Smooth muscle cell of the brain vasculature (primary cell): Measurements from ENCODE around the gene SH3RF1.

ENCODE experiments used
- DNase-seq: peaks from one replicate; pipeline ENCODE4 v3.0.0-alpha.2; 2012; ENCODE audit warnings: low read depth, low spot score

SH3RF1 gene

DNA sequence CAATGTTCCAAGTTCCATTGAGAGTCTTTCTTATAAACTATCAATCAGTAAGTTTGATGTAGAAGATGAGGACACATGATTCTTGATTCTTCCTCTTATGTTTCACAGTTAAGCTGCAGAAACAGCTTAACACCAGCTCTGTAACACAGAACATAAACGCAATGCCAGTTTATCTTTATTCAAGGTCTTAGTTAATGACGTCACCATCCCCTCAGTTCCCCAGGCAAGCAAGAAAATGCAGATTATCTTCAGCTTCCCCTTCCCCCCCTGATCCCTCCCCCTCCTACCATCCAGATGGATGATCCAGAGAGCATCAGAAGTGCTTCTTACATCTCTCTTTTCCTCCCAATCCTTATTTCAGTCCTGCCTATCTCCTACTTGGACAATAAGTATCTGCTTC is 4.4 kb upstream of the SH3RF1 start:
- no peak for DNase-seq

DNA sequence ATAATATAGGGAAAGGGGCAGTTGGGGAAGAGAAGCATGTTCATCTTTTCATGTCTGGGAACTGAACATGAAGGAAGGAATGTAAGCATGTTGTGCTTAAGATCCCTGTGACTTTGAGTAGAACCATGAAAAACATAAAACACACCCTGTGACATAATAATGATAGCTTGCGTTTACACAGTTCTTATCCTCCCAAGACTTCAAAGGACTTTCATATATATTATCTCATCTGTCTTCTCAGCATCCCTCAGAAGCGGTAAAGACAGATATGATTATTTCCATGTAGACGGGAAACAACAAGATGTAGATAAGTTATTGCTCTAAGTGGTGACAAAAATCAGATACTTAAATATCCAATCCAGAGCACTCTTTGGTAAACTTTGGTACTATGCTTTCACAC is 3.3 kb upstream of the SH3RF1 start:
- no peak for DNase-seq

DNA sequence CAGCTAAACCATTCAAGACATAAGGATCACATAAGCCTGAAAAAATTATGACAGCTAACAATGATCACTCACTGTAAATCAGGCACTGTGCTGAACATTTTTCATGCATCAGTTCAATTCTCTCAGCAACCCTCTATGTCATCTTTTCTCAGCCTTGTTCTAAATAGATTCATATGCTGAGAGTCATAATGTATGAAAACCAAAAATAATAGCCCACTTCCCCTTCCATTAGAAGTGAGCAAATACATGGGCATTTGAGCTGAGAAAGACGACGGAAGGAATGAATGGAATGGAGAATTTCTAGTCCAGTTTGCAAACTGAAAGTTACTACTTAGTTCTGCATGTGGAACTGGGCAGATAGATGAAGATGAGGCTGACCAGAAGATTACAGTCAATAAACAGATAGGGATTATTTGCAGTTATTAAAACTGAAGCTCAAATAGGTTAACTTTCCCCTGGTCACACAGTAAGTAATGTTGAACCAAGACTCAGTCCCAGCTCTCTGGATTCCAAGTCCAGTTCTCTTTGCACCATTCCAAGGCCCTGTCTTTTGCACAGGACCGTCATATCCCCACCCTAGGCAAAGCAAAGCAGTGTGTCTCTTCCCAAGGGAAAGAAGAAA is 1.6 kb upstream of the SH3RF1 start:
- DNase-seq, result no peak

DNA sequence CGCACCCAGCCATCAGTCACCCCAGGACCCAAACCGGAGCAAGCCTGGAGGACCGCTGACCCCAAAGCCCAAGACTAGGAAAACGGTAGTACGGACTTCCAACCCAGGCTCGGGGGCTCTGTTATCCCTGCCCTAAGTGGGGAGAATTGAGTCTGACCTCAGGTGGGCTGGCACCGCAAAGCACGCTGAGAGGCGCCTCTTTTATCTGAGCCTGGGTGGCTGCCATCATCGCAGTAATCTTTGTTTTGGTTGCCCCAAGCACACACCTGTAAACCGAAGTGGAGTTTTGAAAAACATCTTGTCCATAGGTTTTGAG is 894 bp upstream of the SH3RF1 start:
- DNase-seq, result no peak

DNA sequence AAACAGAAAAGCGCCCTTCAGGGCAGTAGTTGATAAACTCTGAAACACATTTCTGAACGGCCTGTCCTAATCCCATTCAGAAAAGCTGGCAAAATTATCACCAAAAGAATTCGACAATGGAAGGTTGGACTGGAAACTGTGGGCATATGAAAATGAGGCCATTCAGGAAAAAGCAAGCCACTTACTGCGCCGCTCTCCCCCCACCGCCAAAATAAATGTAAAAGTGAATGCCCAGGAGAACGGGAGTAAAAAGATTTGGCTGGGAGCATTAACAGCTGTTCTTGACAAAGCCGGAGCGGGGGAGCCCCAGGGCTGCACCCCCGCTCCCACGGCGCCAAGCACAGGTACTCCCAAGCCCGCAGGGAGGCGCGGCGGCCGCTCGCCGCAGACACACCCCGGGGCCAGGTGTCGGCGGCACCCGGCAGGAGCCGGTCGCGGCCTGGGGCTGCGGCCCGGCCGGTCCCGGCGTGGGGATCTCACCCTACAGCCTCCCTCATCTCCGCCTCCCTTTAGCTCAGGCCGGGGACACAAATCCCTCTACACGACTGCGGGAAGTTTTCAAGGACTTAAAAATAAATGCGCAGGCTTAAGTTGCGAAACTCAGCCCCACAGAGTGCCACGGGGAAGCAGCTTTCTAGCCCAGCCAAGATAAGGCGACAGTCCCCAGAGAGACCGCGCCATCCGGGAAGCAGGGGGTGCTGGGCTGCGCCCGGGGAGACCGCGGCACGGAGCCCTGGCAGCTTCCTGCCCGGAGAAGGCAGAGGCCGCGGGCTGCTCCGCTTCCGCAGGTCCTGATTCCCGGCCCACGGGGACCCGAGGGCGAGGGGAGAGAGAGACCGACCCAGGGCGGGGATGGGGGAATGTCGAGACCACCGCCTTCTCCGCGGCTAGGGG is 593 bp downstream of the SH3RF1 start:
- no peak for DNase-seq

DNA sequence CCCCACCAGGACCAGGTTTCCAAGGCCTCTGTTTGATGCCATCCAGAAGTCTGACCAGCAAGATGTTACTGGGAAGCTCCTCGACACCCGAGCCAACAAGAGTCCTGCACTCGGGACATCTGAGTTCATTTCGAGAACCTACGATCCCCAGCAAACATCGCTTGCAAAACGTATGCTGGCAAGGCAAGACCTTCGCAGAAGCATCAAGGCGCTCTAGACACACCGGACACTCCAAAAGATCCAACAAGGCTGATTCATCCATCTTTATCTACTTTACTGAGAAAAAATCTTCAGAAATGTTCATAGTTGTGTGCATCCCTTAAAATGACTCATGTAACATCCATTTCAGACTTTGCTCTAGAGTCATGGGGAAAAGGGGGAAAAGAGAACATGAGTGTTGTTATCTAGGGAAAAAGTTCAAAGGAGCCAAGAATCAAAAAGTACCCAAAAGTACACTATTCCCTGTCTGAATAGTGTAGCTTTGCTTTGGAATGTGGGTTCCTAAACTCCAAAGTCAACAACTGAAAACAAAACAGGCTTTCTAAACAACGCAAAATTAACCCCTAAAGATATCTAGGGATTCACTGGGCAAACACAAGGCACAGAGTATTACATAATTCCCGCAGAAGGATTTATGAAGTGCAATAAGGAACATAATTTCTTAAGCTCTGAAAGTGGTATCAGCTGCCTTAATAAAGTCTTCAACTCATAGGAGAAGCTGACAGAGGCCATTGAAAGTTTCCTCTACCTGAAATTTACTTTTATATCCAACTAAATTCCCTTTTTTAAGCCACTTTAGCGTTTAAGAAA is 1.6 kb downstream of the SH3RF1 start:
- DNase-seq, result no peak

DNA sequence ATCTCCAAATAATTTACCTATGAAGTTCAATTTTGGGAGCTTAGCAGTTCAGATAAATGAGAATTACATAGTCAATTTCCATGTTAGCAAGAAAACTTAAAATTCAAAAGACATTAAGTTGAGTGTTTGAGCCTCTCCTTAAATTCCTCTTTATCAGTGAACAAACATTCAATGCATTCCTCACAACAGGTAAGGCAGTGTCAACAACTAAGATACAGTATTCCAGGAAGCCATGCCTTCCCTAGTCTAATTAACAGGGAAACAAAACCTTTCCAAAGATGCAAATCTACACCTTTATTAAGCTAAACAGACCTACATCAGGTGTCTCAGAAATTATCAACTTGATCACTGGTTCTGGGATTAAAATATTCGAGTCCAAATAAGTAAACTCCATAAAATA is 3.7 kb downstream of the SH3RF1 start:
- DNase-seq, result no peak

DNA sequence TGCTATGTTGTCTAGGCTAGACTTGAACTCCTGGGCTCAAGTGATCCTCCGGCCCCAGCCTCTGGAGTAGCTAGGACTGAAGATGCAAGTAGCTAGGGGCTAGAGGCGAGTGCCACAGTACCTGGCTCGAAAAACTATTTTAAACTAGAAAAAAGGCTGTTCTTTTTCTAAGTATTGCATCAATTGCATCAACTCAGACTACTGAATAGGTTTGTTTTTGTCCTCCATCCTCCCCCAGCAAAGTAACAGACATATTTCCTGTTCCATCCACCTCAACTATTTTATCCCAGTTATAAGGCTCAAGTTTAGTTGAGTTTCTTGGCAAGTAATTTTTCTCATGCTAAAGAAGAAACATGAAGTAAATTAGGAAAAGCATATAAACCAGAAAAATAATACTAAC is 4.1 kb downstream of the SH3RF1 start:
- no peak for DNase-seq

DNA sequence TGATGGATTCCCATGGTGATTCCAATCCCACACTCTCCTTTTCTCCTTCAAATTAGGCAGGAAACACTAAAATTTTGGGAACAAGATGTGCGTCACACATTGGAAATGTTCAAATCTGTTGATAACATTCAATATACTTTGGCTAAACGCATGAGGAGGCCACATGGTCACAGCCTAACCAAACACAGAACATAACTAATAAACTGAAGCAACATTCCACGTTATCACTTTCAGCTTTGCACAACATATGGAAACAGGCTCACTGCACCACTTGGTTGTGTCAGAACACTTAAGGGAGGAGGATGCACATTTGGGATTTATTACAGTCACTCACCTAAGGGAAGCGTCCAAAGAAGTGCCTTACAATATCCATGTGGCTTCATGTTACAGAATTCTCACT is 4.7 kb downstream of the SH3RF1 start:
- no peak for DNase-seq

DNA sequence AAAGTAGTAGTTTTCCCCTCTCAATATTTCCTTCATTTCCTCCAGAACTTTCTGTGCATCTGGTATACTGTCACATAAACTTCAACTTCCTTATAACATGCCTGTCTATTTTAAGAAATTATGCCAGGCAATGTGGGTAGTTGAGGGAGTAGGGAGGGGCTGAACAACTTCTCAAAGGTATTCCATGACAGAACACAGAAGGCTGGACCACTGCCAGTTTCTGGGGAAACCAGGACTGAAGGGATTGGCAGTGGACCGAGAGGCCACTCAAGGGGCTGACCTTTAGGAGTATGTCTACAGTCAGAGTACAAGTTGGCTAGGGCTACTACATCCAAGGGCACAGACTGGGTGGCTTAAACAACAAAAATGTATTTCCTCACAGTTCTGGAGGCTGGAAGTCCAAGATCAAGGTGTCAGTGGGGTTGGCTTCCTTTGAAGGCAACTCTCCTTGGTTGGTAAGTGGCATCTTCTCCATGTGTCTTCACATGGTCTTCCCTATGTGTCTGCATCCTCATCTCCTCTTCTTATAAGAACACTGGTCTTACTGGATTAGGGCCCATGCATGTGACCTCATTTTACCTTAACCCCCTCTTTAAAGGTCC is 6.9 kb downstream of the SH3RF1 start:
- DNase-seq, result no peak

DNA sequence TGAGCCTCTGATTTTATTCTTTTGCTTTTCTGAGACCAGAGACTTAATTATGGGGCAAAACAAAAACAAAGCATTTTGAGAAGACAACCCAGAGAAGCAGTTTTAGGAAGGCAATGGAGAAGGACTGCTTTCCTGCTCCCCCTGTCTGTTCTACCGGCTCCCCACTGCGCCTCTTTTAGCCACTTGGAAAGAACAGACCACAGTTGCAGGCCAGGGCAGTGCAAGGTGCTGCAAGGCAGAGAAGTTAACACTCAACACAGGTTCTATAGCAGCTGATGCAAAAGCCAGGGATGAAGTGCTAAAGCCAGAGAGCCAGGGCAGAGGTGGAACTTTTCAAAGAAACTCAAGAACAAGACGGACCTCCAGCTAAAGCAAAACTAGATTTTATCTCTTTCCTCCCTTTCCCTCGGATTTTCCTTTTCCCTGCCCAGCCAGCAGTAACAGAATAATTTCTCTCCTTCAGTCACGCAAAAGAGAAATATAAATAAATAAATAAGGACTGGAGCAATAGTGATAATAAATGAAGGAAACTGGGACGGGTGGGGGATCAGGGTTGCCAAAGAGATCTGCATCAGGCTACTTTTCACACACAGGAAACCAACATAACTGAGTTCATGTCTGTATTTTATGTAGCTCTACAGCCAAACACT is 10.4 kb downstream of the SH3RF1 start:
- no peak for DNase-seq

DNA sequence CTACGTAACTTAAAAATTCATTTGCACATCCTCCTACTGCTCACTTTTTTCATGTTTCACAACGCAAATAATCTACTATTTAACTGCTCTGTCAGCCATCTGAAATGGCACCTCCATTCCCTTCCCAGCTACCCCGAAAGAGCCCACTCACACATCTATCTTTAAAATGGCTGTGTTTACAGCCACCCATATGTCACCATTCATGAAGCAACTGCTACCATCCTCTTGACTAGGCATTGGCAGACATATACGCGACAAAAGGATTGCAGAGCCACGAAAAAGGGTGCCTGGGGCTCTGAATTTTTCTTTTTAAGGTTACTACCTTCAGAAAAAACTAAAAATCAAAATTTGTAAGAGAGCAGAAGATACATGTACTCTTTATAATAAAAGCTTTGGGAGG is 11.5 kb downstream of the SH3RF1 start:
- DNase-seq, result no peak

DNA sequence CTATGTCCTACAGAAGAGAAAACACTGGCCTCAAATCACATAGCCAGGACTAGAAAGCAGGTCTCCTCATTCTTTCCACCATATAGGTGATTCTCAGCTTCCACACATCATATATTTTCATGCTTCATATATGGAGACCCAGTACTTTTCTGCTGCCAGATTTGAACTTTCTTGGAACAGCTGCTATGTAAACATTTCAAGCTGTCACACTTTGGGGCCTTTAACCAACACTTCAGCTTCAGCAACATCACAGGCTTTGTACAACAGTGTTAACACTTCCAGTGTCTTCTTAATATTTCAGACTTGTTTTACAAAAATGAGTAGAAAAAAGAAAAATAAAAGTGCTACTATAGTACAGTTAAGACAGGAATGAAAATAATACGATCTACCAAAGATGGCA is 12.6 kb downstream of the SH3RF1 start:
- no peak for DNase-seq

DNA sequence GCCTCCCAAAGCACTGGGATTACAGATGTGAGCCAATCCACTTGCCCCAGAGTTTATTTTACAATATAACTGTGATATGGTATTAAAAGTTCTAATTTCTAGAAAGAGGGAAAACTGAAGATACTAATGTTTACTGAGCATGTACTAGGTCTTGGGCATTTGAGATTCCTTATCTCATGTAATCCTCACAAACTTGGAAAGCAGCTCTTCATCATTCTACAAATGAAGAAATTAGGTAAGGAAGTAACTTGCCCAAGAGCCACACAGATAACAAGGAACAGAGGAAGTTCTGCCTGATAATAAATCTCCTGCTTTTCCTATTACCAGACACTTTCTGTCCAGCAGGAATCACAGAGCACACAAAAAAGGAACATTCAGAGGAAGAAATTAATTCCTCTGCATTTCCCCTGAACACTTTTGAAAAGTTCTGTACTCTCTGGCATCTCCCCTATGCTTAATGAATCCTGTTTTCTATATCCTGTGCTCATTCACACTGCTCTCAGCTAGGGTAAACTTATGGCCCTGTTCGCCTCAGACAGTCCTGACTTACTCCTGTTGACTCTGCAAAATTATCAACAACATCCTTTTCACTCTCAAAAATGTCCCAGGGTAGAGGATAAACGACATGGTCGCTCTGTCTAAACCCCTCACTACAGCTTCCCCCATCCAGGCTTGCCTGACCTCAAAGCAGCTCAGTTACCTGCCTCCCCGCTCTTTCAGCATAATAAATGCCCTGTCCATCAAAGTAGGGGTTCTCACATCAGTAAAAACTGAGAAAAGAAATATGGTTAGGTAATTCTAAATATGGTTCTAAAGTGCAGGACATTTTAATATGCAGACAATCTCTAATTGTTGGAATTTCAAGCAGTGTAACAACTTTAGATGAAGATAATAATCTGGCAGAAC is 13.6 kb downstream of the SH3RF1 start:
- no peak for DNase-seq

DNA sequence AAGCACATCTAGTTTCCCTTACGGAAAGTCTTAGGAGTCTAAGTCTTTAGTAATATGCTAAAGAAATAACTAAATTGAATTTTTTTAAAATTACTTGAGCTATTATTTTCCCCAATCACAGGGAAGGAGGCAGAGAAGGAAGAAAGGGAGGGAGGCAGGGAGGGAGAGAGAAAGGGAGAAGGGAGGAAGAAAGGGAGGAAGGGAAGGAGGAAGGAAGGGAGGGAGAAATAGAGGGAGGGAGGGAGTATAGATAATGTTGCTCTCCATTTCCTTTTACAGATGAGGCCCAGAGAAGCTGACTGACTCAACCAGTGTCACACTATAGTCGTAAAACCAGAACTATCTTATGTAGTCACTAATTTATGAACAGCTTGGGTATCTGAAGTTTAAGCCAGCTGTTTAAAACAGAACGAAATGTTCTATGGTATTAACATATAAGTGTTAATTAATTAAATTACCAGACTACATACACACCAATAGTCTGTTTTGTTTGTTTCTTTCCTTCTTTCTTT is 14.6 kb downstream of the SH3RF1 start:
- DNase-seq, result no peak

DNA sequence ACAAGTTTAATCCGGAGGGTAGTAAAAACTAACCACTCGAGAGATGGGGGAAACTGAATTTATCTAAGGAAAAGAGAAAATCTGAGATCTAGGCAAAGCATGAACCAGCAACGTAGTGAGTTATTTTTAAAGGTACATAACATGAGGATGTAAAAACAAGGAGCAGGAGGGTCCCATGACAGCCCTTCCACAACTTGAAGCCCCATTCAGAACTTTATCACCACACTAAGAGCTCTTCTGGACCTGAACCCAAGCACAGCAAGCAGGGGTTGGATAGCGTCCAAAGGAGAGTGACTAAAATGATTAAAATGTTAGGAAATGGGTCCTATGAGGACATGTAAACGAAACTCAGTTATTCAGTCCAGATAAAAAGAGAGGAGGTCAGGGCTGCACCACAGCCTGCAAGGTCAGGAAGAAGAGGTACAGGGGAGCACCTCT is 16.2 kb downstream of the SH3RF1 start:
- no peak for DNase-seq

DNA sequence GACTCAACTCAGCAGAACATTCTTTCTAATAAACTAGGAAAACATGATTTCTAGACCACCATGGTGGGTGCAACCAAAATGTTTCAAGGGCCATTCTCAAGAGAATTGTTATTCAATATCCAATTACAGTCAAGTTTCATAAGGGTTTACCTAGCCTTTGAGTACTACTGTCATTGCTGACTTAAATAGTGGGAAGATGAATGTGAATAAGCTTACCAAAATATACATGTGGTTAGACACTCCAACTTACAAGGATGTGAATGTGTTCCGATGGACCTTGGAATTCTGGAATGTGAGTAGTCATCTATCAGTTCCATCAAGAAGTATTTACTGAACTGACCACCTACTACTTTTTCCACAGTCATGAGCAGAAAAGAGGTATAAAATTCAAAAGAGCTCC is 16.9 kb downstream of the SH3RF1 start:
- peak; percentile 74 for DNase-seq

DNA sequence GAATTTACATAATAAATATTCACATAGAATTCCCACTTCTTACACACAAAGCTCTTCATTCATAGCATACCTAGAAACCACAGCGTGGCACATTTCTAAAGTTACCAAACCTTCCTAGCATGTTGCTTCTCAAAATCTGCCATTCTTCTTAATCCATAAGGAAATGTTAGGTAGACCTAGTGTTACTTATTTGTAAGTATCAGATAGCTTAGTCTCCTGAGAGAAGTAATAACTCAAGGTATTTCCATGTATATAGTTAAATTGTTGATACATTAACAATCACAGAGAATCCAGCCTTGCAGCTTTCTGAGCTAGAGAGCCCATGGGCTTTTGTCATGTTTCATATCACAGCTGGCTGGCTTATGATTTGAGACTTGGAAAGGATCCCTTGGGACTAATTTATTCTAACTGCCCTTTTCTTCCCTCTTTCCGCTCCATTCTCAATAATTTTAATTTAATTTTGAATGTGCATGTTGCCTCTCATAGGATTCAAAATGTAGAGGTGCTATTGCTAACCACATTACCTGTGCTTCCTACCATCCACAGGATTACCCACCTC is 17.6 kb downstream of the SH3RF1 start:
- DNase-seq, result no peak

DNA sequence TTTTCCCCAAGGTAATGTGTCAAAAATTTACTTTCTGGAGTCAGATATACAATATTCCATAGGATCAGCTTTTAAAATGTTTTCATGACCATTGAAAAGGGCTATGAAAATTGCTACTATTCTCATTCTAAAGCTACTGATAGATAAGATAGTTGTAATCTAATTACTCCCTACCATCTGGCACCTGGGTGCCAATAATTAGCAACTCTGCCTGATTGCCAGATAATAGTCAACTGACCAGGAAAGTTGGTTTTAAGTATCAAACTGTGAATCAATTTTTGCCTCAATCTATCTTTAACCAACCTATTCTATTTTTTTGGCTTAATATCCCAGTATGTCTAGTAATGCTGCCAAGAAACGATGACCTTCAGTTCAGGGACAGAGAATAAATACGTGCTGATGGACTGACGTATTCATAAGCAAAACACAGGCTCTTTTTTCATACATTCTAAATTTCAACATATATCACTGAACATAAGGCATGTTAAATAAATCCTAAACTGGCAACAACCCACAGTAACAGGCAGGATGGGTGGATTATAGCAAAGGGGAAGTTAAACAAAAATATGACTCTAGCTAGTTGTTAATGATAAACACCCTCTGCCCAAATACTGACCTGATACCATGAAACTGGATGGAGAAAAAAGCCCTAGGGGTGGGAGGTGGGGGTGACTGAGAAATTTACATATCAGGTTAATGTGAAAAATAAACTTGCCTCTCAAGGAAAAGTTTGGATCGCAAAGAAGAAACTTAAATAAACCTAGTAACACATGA is 18.2 kb downstream of the SH3RF1 start:
- no peak for DNase-seq
